Measurements from ENCODE around the gene TNFRSF12A. TPM values are rescaled to one million over a fixed set of nuclear protein-coding genes. Genes with fewer than 3 reads are reported as not detected.

The TNFRSF12A gene
- total RNA-seq, 1 experiment from 2014 or later: 147 TPM

- no peak overlapping the region for H2BK120ac ChIP-seq (ENCODE audit: low read depth, low read length, poor library complexity, severe bottlenecking)
- Mint-ChIP-seq H3K4me3 (peak overlapping the region in 1 of 2 experiments; percentile 51; a peak in 1 of 5 replicates), H3K27ac (no peak overlapping the region), H3K9me3 (no peaks in the 10 kb centered on the region), H3K36me3 (ENCODE audit: insufficient read depth in 1 of 3, low read depth in 3 of 3) (peaks cover 13 to 41% (median 37%) of the 10 kb centered on the region in 3 experiments), H3K27me3 (ENCODE audit: low read depth) (peaks cover 6% of the 10 kb centered on the region), H3K4me1 (peaks cover 17 to 46% of the 10 kb centered on the region in 2 experiments)
- no peaks in the 10 kb centered on the region for H3K9me3 ChIP-seq (ENCODE audit: control insufficient read depth, low read depth, low read length)
- no peak overlapping the region for H4K5ac ChIP-seq (ENCODE audit: insufficient read length, low read depth, low read length)
- no CpG with 5 or more reads among the region's 8 CpGs for WGBS (ENCODE audit: extremely low coverage, insufficient read length, low lambda C conversion rate)
- H3K56ac ChIP-seq (ENCODE audit: insufficient read length, low read depth, low read length): no peak overlapping the region
- H3K4me2 ChIP-seq (ENCODE audit: insufficient read depth, insufficient read length, low read length): no peak overlapping the region
- H3K79me1 ChIP-seq (ENCODE audit: insufficient read depth, low read depth, low read length, poor library complexity, severe bottlenecking): no peaks in the 10 kb centered on the region
- no peaks in the 10 kb centered on the region; the same call in 1 of the 2 replicates for H3K4me1 ChIP-seq (ENCODE audit: insufficient read depth, low read length)
- H2BK5ac ChIP-seq (ENCODE audit: insufficient read length, low read length): no peak overlapping the region
- peaks cover 3% of the 10 kb centered on the region for H4K20me1 ChIP-seq (ENCODE audit: control insufficient read depth, insufficient read depth, insufficient read length)
- peaks cover 10% of the 10 kb centered on the region for H3K23me2 ChIP-seq (ENCODE audit: insufficient read length, low read depth, low read length, poor library complexity, severe bottlenecking)
- H2AFZ ChIP-seq (ENCODE audit: low read length): no peak overlapping the region
- H3T11ph ChIP-seq (ENCODE audit: low read length): no peak overlapping the region
- H3K9ac ChIP-seq (ENCODE audit: extremely low read depth, insufficient read length, low read length): no peak overlapping the region
- no peak for DNase-seq
- no peak overlapping the region for H3K23ac ChIP-seq (ENCODE audit: insufficient read length, low read depth, low read length)
- H4K8ac ChIP-seq (replicated peaks; ENCODE audit: insufficient read length, low read depth, low read length): no peak overlapping the region
- no peak overlapping the region for H2AK5ac ChIP-seq (ENCODE audit: insufficient read length, low read length)
- no peak overlapping the region for H4K91ac ChIP-seq (ENCODE audit: insufficient read length, low read depth, low read length)
- H3K18ac ChIP-seq (ENCODE audit: insufficient read length, low read depth, low read length): no peak overlapping the region
- no peaks in the 10 kb centered on the region for H3K27me3 ChIP-seq (ENCODE audit: insufficient read depth, low read length)
- H2BK15ac ChIP-seq (ENCODE audit: low read depth, low read length): no peak overlapping the region
- no peaks in the 10 kb centered on the region for H3K79me2 ChIP-seq (ENCODE audit: insufficient read depth, low read length)
- no peak overlapping the region for H2BK12ac ChIP-seq (ENCODE audit: insufficient read length, low read depth, low read length)
- H3K27ac ChIP-seq (ENCODE audit: insufficient read length, low read depth, low read length): no peak overlapping the region
- no peak overlapping the region for H3K4ac ChIP-seq (ENCODE audit: low read depth, low read length)
- H3K14ac ChIP-seq (ENCODE audit: insufficient read depth, low read length): no peak overlapping the region
- no peak for TF ChIP-seq CTCF (conservative IDR thresholded peaks at IDR 0.05)
- H2BK20ac ChIP-seq (ENCODE audit: low read depth, low read length, poor library complexity, severe bottlenecking): no peak overlapping the region
These were observed 7.3 kb downstream of the TNFRSF12A start for GRCh38 chr16:3027489-3027795.

All from H9 (cell line).